ENCODE results near the gene SERTAD1.
"Not testable (repeated sequence)": the region's sequence is repeated elsewhere in the genome, so short reads cannot be mapped to it uniquely, and the experiment has no call there.

Gene SERTAD1

GRCh38 chr19:40411125-40411842 lies 14.5 kb downstream of the SERTAD1 start:
- intact Hi-C loops (cut with DNase I) = no loop called here
- no peak for DNase-seq

- intact Hi-C loops (cut with DNase I) = no loop called here
- no peak for DNase-seq
Observed at GRCh38 chr19:40410030-40410389, 15.8 kb downstream of the SERTAD1 start.

DNA sequence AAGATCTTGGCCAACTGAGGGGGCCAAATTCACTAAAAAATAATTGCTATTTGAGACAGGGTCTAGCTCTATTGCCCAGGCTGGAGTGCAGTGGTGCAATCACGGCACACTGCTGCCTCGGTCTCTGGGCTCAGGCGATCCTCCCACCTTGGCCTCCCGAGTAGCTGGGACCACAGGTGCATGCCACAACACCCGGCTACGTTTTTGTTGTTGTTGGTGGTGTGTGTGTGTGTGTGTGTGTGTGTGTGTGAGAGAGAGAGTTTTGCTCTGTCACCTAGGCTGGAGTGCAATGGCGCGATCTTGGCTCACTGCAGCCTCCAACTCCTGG lies 17.2 kb downstream of the SERTAD1 start:
- intact Hi-C loops (cut with DNase I); DNase-seq: not testable (repeated sequence)

- no peak for DNase-seq
- intact Hi-C loops (cut with DNase I) = no loop called here
Observed at GRCh38 chr19:40407714-40408597, 17.8 kb downstream of the SERTAD1 start.

DNA sequence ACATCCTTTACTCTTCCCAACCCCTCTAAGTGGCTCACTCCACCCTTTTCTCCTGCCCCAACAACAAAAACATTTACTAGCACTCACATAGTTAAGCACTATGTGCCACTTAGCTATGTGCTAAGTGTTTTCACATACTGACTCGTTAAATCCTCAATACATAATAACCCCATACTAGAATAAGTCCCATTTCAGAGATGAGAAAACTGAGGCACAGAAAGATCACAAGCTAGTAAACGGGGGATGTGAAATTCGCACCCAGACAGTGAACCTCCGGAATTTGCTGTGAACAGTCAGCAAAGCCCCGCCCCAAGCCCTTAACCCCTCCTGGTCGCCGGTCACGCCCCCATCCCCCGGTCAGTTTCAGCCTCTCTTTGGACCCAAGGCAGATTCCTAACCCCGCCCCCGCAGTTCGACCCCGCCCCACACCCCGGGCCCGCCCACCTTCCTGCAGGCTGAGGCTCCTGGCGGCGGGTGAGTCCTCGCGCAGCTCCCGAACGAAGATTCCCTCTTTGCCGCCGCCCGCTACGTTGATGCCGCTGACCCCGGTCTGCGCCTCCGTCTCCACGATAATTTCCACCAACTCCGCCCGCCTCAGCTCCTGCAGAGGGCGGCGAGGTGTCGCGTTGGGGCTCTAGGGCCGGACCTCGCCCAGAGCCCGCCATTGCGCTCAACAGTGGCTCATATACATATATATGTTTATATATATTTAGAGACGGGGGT lies 22.4 kb downstream of the SERTAD1 start:
- DNase-seq = peak in 7 of 10 donors; percentile 35 to 91 (median 41)
- intact Hi-C loops (cut with DNase I) = no loop called here

DNA sequence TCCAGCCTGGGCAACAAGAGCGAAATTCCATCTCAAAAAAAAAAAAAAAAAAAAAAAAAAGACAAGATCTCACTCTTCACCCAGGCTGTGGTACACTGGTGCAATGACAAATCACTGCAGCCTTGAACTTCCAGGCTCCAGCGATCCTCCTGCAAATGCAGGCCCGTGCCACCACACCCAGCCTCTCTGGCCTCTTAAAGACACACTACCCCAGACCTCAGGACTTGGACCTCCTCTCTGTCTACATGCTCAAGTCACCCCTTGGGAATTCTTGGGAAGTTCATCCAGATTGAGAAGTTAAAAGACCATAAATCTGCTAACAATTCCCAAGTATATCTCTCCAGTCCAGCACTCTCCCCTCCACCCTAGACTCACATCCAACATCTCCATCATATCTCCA lies 25.2 kb downstream of the SERTAD1 start:
- intact Hi-C loops (cut with DNase I) = no loop called here
- no peak for DNase-seq

DNA sequence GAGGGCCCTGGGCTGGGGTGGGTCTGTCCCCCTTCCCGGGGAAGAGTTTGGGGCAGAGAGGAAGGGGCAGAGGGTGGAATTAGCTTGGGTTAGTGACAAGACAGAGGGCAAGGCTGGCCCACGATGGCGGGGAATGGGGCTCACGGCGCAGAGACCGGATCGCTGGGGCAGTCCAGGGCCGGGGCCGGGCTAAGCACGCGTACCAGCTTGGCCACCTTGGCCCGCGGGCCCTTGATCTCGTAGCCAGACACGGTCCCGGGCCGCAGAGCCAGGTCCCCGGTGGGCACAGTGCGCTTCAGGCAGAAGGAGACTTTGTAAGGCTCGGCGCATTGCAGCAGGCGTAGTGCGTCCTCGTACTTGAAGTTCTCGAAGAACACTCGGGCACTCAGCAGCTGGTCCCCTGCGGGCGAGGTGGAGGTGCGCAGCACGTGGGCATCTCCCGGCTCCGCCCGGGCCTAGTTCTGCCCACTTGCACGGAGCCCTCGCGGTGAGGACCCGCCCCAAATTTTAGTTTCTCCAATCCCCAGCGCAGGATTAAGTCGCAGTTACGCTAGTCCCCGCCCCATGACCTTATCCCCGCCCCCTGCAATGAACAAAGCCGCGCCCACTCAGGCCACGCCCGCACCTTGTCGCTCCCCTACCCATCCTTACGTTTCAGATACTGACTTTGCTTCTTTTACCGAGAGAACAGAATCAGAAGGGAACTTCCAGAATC lies 27.2 kb downstream of the SERTAD1 start:
- intact Hi-C loops (cut with DNase I) = no loop called here
- DNase-seq = peak in 1 of 10 donors; percentile 22

DNA sequence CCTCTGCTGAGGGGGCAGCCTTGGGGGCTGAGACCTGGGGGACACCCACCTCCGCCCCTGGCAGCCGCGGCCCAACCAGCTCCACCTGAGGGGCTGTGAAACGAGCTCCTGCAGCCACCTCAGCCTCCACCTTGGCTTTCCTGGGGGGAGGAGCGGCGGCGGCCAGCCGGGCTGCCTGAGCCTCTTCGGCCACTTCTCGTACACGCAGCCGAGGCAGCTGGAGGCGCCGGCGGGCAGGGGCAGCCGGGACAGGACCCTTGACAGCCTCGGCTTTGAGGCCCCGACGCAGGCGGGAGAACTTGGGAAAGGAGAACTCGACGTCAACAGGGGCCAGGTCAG lies 28.3 kb downstream of the SERTAD1 start:
- DNase-seq = no peak
- intact Hi-C loops (cut with DNase I) = no loop called here

GRCh38 chr19:40396886-40397567 lies 28.8 kb downstream of the SERTAD1 start:
- DNase-seq = no peak
- intact Hi-C loops (cut with DNase I) = no loop called here

GRCh38 chr19:40395956-40396355 lies 29.8 kb downstream of the SERTAD1 start:
- intact Hi-C loops (cut with DNase I) = no loop called here
- no peak for DNase-seq

DNA sequence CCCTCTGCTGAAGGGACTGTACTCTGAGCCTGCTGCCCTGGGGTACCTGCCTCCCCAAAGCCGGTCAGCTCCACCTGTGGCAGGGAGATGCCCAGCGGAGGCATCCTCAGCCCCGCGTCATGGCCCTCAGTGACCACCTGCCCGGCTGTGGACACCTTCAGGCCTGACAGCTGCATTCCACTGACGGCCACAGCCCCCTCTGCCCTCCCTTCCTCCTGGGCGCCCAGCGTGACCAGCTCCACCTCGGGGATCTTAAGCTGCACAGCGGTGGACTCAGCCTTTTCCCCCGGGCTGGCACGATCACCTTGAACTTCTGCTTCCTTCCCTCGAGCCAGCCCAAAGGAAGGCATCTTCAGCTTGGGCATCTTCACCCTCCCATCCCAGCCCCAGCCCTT lies 31.0 kb downstream of the SERTAD1 start:
- no peak for DNase-seq
- intact Hi-C loops (cut with DNase I) = no loop called here

DNA sequence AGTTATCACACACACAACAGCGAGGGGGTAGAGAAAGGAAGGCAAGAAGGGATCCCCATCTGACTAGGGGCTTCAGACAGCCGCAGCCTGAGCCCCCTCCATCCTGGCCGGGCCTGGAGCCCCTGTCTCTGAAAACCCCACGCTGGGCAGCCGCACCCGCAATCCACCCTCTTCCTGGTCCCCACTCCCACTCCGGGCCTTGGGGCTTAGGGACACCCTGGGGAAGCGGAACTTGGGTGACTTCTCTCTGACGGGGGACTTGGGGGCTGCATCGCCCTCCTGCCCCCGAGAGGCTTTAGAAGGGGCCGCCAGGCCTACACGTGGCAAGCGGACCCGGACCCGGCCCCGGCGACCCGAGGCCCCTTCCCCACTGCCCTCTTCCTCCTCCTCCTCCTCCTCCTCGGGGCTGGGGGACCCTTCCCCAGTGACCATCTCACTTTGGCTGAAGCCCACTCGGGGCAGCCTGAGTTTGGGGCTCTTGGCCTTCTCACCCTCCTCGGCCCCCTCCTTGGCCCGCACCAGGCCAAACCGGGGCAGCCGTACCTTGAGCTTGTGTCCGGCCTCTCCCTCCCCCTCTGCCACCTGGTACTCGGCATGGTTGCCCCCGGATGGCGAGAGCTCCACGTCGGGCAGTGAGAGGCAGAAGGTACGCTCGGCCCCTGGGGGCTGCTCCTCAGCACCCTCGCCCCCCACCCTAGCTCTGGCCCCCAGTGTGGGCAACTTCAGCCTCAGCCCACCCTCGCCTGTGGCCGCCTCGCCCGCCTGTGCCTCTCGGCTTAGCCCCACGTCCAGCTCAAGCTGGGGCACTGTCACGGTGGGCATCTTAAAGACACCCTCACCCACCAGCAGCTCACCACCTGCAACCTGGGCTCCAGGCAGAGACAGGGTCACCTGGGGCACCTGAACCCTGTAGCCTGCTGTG lies 31.6 kb downstream of the SERTAD1 start:
- intact Hi-C loops (cut with DNase I) = no loop called here
- DNase-seq = no peak

GRCh38 chr19:40392894-40393517 lies 32.8 kb downstream of the SERTAD1 start:
- DNase-seq = no peak
- intact Hi-C loops (cut with DNase I) = no loop called here

DNA sequence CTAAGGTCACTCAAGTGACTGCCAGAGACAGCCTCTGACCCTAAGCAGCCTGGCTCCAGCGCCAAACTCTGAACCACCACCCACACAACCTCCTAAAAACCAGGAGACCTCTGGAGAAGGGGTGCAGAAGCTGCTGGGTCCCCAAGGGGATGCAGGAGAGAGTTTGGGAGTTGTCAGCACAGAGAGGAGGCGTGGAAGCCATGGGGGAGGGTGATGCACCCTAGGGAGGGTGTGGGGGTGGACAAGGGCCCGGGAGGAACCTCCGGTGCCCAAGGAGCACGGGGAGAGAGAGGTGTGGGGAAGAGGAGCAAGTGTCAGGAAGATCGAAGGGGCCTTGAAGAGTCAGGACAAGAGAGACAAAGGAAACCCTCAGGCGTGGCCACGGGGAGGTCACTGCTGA lies 33.7 kb downstream of the SERTAD1 start:
- DNase-seq = no peak
- intact Hi-C loops (cut with DNase I) = no loop called here

GRCh38 chr19:40390084-40390742 lies 35.6 kb downstream of the SERTAD1 start, which contains the start of gene HIPK4:
TSS of gene HIPK4 (minus strand) at chr19:40390181. CDS start at chr19:40389902, 279 bp downstream.
- intact Hi-C loops (cut with DNase I) = no loop called here
- no peak for DNase-seq

DNA sequence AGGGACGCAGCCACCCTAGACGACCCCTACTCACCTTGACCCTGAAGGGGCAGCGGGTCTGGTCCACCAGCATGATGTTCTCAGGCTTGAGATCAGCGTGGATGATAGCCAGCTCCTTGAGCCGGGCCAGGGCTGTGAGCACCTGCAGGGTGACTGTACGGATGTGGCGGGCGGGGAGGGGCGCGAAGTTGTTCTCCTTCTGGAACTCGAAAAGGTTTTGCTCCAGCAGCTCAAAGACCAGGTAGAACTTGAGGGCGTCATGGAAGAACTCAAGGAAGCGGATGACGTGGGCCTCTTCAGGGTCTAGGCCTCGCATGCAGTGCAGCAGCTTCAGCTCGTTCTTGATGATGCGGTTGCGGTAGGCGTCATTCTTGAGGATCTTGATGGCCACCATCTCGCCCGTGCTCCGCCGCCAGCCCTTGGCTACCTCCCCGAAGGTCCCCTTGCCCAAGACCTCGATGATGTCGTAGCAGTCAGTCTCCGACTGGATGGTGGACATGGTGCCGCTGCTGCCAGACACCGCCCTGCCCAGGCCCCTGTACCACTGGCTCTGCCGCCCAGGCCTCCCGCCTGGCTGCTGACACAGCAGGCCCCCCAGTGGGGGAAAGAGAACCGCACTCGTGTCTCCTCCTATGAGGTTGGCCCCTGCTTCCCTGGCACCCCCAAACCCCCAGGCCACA lies 36.2 kb downstream of the SERTAD1 start:
- no peak for DNase-seq
- intact Hi-C loops (cut with DNase I) = no loop called here

GRCh38 chr19:40388481-40388880 lies 37.3 kb downstream of the SERTAD1 start:
- intact Hi-C loops (cut with DNase I) = no loop called here
- DNase-seq = no peak

DNA sequence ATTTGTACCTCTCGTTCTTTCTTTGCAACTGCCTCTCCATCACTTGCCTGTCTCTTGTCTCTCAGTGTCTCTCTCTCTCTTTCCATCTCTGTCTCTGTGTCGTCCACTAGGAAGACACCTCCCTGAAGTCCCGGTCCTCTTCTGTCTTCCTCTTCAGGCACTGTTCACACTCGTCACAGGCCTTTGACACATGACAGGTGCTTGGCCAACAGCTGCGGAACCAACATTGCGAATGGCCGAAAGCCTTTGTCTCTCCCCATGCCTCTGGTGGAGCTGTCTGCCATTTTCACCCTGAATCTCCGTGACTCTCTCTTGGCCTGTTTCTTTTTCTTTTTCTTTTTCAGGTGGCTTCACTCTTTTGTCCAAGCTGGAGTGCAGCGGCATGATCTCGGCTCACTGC lies 38.6 kb downstream of the SERTAD1 start:
- intact Hi-C loops (cut with DNase I) = no loop called here
- no peak for DNase-seq
